SU-DHL-6 (cell line): ENCODE results near the gene DDX17.

Experiments used
- H2AFZ ChIP-seq: fragments of 200-600 bp; sonication (generic); 2 replicates; pipeline ENCODE4 v1.6.1; 2014; ENCODE audit warnings: low read depth, mild to moderate bottlenecking, moderate library complexity, mixed read lengths, antibody characterized with exemption, low read length; ENCODE audit not compliant: severe bottlenecking
- H3F3A ChIP-seq: fragments of 200-600 bp; shearing (Covaris generic); 2 replicates; pipeline ENCODE4 v1.6.0; 2016; ENCODE audit warnings: antibody characterized with exemption, mild to moderate bottlenecking; ENCODE audit not compliant: insufficient read depth
- H3K27ac ChIP-seq: fragments of 200-600 bp; sonication (generic); 2 replicates; pipeline ENCODE4 v1.5.1; 2016; ENCODE audit warnings: low read depth, mild to moderate bottlenecking, low read length, moderate library complexity, mixed read lengths
- H3K27me3 ChIP-seq: fragments of 200-600 bp; sonication (generic), shearing (Covaris generic); 2 replicates; pipeline ENCODE4 v1.6.0; 2014; ENCODE audit warnings: mild to moderate bottlenecking, low read length
- H3K36me3 ChIP-seq: fragments of 200-600 bp; sonication (generic); 2 replicates; pipeline ENCODE4 v1.6.1; 2014; ENCODE audit warnings: mild to moderate bottlenecking, low read length, mixed read lengths
- H3K4me2 ChIP-seq: fragments of 300-600, 200-600 bp; shearing (Covaris generic), sonication (generic); 2 replicates; pipeline ENCODE4 v1.6.0; 2014; ENCODE audit warnings: low read length, low read depth, mild to moderate bottlenecking; ENCODE audit not compliant: poor library complexity, severe bottlenecking
- H3K4me3 ChIP-seq: fragments of 200-600 bp; sonication (generic); 2 replicates; pipeline ENCODE4 v1.5.1; 2014; ENCODE audit warnings: antibody characterized with exemption, low read length, mild to moderate bottlenecking, mixed read lengths; ENCODE audit not compliant: insufficient read depth, poor library complexity, severe bottlenecking
- H3K79me2 ChIP-seq: fragments of 200-600 bp; sonication (generic); 2 replicates; pipeline ENCODE4 v1.6.1; 2014; ENCODE audit warnings: mild to moderate bottlenecking, low read length, moderate library complexity; ENCODE audit not compliant: insufficient read depth
- H3K9ac ChIP-seq: fragments of 200-600 bp; sonication (generic); 2 replicates; pipeline ENCODE4 v1.7.0; 2014; ENCODE audit warnings: mild to moderate bottlenecking, low read length
- H3K9me2 ChIP-seq: fragments of 200-600 bp; sonication (generic); replicated peaks from 2 replicates; pipeline ENCODE4 v1.6.1; 2014; ENCODE audit warnings: low read length; ENCODE audit not compliant: insufficient read depth
- H3K9me3 ChIP-seq: fragments of 200-600 bp; sonication (generic); 2 replicates; pipeline ENCODE4 v1.6.1; 2014; ENCODE audit warnings: low read length, mixed read lengths; ENCODE audit not compliant: insufficient read depth
- H4K20me1 ChIP-seq: fragments of 200-600 bp; sonication (generic); 2 replicates; pipeline ENCODE4 v1.6.1; 2014; ENCODE audit warnings: low read depth, mild to moderate bottlenecking, antibody characterized with exemption, low read length, moderate library complexity, mixed read lengths
- EZH2phosphoT487 ChIP-seq: fragments of 200-600 bp; sonication (generic), shearing (Covaris generic); conservative IDR thresholded peaks from 2 replicates; pipeline ENCODE4 v1.6.1; 2018; ENCODE audit warnings: mild to moderate bottlenecking, antibody characterized with exemption, low read length, moderate library complexity, mixed read lengths
- TF ChIP-seq, protein P1 (sequence below): fragments of 200-600 bp; sonication (generic); IDR thresholded peaks from one replicate; pipeline ENCODE4 v1.5.1; 2017; ENCODE audit warnings: antibody characterized with exemption, mild to moderate bottlenecking, low read length, moderate library complexity; ENCODE audit not compliant: insufficient read depth, poor library complexity, severe bottlenecking

DDX17 gene

GRCh38 chr22:38456272-38456835, 49.8 kb downstream of the DDX17 start:
- no peaks in the 10 kb centered on the region for H3K36me3 ChIP-seq
- no peak overlapping the region for H2AFZ ChIP-seq
- no peaks in the 10 kb centered on the region for H3K27me3 ChIP-seq
- H3K4me3 ChIP-seq, result no peak overlapping the region
- no peaks in the 10 kb centered on the region for H3K79me2 ChIP-seq
- no peaks in the 10 kb centered on the region for H3F3A ChIP-seq
- TF ChIP-seq, protein P1, sequence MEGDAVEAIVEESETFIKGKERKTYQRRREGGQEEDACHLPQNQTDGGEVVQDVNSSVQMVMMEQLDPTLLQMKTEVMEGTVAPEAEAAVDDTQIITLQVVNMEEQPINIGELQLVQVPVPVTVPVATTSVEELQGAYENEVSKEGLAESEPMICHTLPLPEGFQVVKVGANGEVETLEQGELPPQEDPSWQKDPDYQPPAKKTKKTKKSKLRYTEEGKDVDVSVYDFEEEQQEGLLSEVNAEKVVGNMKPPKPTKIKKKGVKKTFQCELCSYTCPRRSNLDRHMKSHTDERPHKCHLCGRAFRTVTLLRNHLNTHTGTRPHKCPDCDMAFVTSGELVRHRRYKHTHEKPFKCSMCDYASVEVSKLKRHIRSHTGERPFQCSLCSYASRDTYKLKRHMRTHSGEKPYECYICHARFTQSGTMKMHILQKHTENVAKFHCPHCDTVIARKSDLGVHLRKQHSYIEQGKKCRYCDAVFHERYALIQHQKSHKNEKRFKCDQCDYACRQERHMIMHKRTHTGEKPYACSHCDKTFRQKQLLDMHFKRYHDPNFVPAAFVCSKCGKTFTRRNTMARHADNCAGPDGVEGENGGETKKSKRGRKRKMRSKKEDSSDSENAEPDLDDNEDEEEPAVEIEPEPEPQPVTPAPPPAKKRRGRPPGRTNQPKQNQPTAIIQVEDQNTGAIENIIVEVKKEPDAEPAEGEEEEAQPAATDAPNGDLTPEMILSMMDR, result no peak
- no peak for TF ChIP-seq EZH2phosphoT487
- H3K9ac ChIP-seq, result no peak overlapping the region
- no peaks in the 10 kb centered on the region for H4K20me1 ChIP-seq
- H3K4me2 ChIP-seq, result no peak overlapping the region
- no peak overlapping the region for H3K27ac ChIP-seq
- no peaks in the 10 kb centered on the region for H3K9me2 ChIP-seq
- H3K9me3 ChIP-seq, result no peaks in the 10 kb centered on the region

DNA sequence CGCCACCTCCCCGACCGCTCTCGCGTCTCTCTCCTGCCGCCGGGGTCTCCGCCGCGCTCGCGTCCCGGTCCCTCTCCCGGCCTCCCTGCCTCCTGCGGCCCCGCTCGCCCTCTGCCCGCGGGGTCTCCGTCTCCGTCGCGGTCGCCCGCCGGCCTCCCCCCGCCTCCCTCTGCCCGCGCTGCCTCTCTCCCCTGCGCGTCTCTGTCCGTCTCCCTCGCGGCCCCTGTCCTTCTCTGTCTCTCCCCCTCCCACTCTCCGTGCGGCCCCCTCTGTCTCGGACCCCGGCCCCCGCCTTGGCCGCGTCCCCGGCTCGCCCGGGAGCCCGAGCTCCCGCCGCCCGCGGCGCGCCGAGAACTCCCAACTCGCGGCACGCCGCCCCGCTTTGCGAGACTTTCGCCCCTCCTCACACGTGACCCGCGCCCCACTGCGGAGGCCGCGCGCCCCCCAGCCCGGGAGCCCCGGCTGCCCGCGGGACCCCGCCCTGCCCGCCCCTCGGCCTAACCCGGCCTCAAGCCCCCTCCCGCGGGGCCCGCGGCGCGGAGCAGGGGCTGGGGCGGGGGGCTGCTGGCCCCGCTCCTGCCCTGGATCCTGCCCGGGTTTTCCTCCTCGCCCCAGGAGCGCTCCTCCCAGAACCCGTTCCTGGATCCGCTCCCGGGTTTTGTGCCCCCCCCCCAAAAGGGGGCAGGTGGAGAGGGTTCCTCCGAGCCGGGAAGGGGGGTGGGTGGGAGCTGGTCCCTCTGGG, 50.4 kb downstream of the DDX17 start:
- Histone ChIP-seq H3K27ac (no peak overlapping the region), H3K27me3 (no peaks in the 10 kb centered on the region)

DNA sequence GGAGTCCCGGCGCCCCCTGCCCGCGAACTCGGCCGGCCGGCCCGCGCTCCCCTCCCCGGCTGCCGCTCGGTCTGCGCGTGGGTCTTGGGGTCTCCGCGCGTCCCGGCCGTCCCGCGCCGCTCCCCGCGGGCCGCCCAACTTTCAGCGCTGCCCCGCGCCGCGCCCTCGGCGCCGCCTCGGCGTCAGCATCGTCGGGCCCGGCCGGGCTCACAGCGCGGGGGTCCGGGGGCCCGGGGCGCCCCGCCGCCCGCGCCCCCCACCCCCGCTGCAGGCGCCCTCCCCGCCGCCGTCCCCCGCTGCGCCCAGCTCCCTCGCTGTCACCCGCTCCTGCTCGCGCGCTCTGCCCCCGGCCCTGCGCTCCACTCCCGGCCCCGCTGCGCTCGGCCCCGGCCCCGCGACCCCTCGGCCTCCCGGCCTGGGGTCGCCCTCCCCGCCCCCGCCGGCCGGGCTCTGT, 51.0 kb downstream of the DDX17 start, which contains the start of gene KCNJ4:
Gene KCNJ4 (minus strand): TSS at position 124 of the 454 bp plus-strand sequence. CDS start 27,067 bp downstream, outside the sequence.
- Histone ChIP-seq H3K36me3 (no peaks in the 10 kb centered on the region), H3K9me3 (no peaks in the 10 kb centered on the region), H3K27ac (no peak within 1 kb of the TSS), H3K9me2 (no peaks in the 10 kb centered on the region), H3K9ac (peak within 1 kb of the TSS; percentile 27; the same call in 1 of the 2 replicates), H3K79me2 (no peaks in the 10 kb centered on the region), H3K4me2 (peak within 1 kb of the TSS; percentile 37), H3K4me3 (no peak within 1 kb of the TSS), H4K20me1 (no peaks in the 10 kb centered on the region), H2AFZ (no peak within 1 kb of the TSS), H3F3A (no peaks in the 10 kb centered on the region), H3K27me3 (no peaks in the 10 kb centered on the region)
- TF ChIP-seq, protein P1, result no peak

More for the DNA sequence above, 50.4 kb downstream of the DDX17 start:
- Histone ChIP-seq H3K4me2 (peak overlapping the region; percentile 37), H3F3A (no peaks in the 10 kb centered on the region), H3K4me3 (no peak overlapping the region), H3K9ac (peak overlapping the region; percentile 27; the same call in 1 of the 2 replicates), H4K20me1 (no peaks in the 10 kb centered on the region), H3K36me3 (no peaks in the 10 kb centered on the region), H3K9me3 (no peaks in the 10 kb centered on the region), H2AFZ (no peak overlapping the region), H3K9me2 (no peaks in the 10 kb centered on the region), H3K79me2 (no peaks in the 10 kb centered on the region)
- TF ChIP-seq, protein P1, result no peak
- no peak for TF ChIP-seq EZH2phosphoT487
